ENCODE measurements around the gene IGSF9. TPM values are rescaled to one million over a fixed set of nuclear protein-coding genes. Genes with fewer than 3 reads are reported as not detected.
A peak's percentile ranks its signal among the peaks of the same experiment; 100 is the strongest.

IGSF9 gene
- total RNA-seq, 1 donor from 2014 or later: 0.25 TPM

- intact Hi-C loops (cut with micrococcal nuclease): no loop called here
- Histone ChIP-seq H3K27me3 (ENCODE audit: low read depth) (peaks cover 15% of the 10 kb centered on the region), H3K4me3 (no peak overlapping the region), H3K27ac (replicated peaks) (no peak overlapping the region), H3K36me3 (no peaks in the 10 kb centered on the region), H3K4me1 (no peaks in the 10 kb centered on the region), H3K9me3 (replicated peaks) (no peaks in the 10 kb centered on the region)
- TF ChIP-seq, protein P1, sequence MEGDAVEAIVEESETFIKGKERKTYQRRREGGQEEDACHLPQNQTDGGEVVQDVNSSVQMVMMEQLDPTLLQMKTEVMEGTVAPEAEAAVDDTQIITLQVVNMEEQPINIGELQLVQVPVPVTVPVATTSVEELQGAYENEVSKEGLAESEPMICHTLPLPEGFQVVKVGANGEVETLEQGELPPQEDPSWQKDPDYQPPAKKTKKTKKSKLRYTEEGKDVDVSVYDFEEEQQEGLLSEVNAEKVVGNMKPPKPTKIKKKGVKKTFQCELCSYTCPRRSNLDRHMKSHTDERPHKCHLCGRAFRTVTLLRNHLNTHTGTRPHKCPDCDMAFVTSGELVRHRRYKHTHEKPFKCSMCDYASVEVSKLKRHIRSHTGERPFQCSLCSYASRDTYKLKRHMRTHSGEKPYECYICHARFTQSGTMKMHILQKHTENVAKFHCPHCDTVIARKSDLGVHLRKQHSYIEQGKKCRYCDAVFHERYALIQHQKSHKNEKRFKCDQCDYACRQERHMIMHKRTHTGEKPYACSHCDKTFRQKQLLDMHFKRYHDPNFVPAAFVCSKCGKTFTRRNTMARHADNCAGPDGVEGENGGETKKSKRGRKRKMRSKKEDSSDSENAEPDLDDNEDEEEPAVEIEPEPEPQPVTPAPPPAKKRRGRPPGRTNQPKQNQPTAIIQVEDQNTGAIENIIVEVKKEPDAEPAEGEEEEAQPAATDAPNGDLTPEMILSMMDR (IDR thresholded peaks at IDR 0.05; ENCODE audit: borderline replicate concordance): no peak
- no peak for DNase-seq
Observed at GRCh38 chr1:159964144-159964543, 18.7 kb upstream of the IGSF9 start.

DNA sequence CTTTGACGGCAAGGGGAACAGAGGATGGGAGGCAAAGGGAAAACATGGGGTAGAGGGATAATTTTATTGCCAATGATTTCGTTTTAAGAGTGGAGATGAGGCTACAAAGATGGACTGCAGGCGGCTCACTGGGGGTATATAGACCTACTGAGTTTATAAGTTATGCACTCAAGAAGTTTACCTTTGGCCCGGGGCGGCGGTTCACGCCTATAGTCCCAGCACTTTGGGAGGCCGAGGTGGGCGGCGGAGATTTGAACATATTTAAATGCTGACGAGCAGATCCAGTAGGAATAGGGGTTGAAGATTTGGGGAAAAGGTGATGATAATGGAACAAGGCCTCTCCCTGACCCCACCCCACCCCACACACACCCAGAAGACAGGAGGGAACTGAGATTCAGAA lies 16.8 kb upstream of the IGSF9 start:
- intact Hi-C loops (cut with micrococcal nuclease): no loop called here
- no peaks in the 10 kb centered on the region for H3K36me3 ChIP-seq
- DNase-seq: no peak
- no peaks in the 10 kb centered on the region for H3K4me1 ChIP-seq
- no peaks in the 10 kb centered on the region for H3K9me3 ChIP-seq (replicated peaks)
- TF ChIP-seq, protein P1 (IDR thresholded peaks at IDR 0.05; ENCODE audit: borderline replicate concordance): no peak
- peaks cover 15% of the 10 kb centered on the region for H3K27me3 ChIP-seq (ENCODE audit: low read depth)
- no peak overlapping the region for H3K4me3 ChIP-seq
- no peak overlapping the region for H3K27ac ChIP-seq (replicated peaks)

- peak overlapping the region; percentile 32 for H3K4me3 ChIP-seq
- no peaks in the 10 kb centered on the region for H3K9me3 ChIP-seq (replicated peaks)
- no peaks in the 10 kb centered on the region for H3K36me3 ChIP-seq
- no peaks in the 10 kb centered on the region for H3K4me1 ChIP-seq
- DNase-seq: no peak
- no peak overlapping the region for H3K27ac ChIP-seq (replicated peaks)
- H3K27me3 ChIP-seq (ENCODE audit: low read depth): peaks cover 15% of the 10 kb centered on the region
- intact Hi-C loops (cut with micrococcal nuclease): no loop called here
- TF ChIP-seq, protein P1 (IDR thresholded peaks at IDR 0.05; ENCODE audit: borderline replicate concordance): no peak
Observed at GRCh38 chr1:159961636-159962035, 16.2 kb upstream of the IGSF9 start.

- Histone ChIP-seq H3K27me3 (ENCODE audit: low read depth) (peaks cover 15% of the 10 kb centered on the region), H3K27ac (replicated peaks) (no peak overlapping the region), H3K36me3 (no peaks in the 10 kb centered on the region), H3K9me3 (replicated peaks) (no peaks in the 10 kb centered on the region), H3K4me3 (peak overlapping the region; percentile 32), H3K4me1 (no peaks in the 10 kb centered on the region)
- TF ChIP-seq, protein P1 (IDR thresholded peaks at IDR 0.05; ENCODE audit: borderline replicate concordance): no peak
- intact Hi-C loops (cut with micrococcal nuclease): no loop called here
- DNase-seq: peak; percentile 33
Observed at GRCh38 chr1:159960721-159961381, 15.4 kb upstream of the IGSF9 start.

DNA sequence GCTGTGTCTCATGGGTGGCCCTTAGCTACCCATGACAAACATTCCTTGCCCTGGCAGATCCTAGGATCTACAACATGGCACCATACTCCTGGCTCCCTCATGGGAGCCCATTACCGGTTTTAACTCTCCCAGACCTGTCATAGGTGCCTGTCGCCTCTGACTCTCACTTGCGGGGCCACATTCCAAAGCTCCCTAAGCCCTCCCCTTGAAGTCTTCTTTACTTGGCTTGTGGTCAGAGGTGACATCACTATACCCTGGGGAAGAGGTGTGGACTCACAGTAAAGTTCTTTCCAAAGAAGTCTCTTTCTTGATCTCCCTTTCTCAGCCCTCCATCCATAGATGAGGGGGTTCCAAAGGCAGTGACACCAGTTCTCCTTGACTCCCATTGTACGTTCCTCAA lies 14.0 kb upstream of the IGSF9 start:
- DNase-seq: no peak
- TF ChIP-seq, protein P1 (IDR thresholded peaks at IDR 0.05; ENCODE audit: borderline replicate concordance): no peak
- H3K4me1 ChIP-seq: no peaks in the 10 kb centered on the region
- H3K4me3 ChIP-seq: no peak overlapping the region
- H3K9me3 ChIP-seq (replicated peaks): no peaks in the 10 kb centered on the region
- H3K36me3 ChIP-seq: no peaks in the 10 kb centered on the region
- peaks cover 10% of the 10 kb centered on the region for H3K27me3 ChIP-seq (ENCODE audit: low read depth)
- intact Hi-C loops (cut with micrococcal nuclease): no loop called here
- no peak overlapping the region for H3K27ac ChIP-seq (replicated peaks)
